ENCODE measurements around the gene MROH8. TPM values are rescaled to one million over a fixed set of nuclear protein-coding genes. Genes with fewer than 3 reads are reported as not detected.
A peak's percentile ranks its signal among the peaks of the same experiment; 100 is the strongest.

MROH8 gene
- total RNA-seq, 1 donor from 2014 or later = under 0.01 TPM

GRCh38 chr20:37204056-37204455 is 24.7 kb upstream of the MROH8 start:
- Histone ChIP-seq H3K27me3 (ENCODE audit: control insufficient read depth, insufficient read depth, low read length) (no peaks in the 10 kb centered on the region), H3K36me3 (ENCODE audit: control insufficient read depth, insufficient read depth, low read length) (peaks cover 25% of the 10 kb centered on the region), H3K4me3 (ENCODE audit: low read depth, low read length) (no peak overlapping the region)
- DNase-seq (ENCODE audit: low read depth) (no peak), FAIRE-seq (no peak)
- TF ChIP-seq CTCF (IDR thresholded peaks at IDR 0.05; ENCODE audit: insufficient read depth, low read length, severe bottlenecking) = no peak

GRCh38 chr20:37202267-37202943 is 23.1 kb upstream of the MROH8 start:
- FAIRE-seq (no peak), DNase-seq (ENCODE audit: low read depth) (peak; percentile 87)
- TF ChIP-seq CTCF (IDR thresholded peaks at IDR 0.05; ENCODE audit: insufficient read depth, low read length, severe bottlenecking) = peak; percentile 68
- no peaks in the 10 kb centered on the region for H3K27me3 ChIP-seq (ENCODE audit: control insufficient read depth, insufficient read depth, low read length)
- H3K4me3 ChIP-seq (ENCODE audit: low read depth, low read length) = no peak overlapping the region
- peaks cover 28% of the 10 kb centered on the region for H3K36me3 ChIP-seq (ENCODE audit: control insufficient read depth, insufficient read depth, low read length)

GRCh38 chr20:37201827-37202162 is 22.4 kb upstream of the MROH8 start:
- Histone ChIP-seq H3K27me3 (ENCODE audit: control insufficient read depth, insufficient read depth, low read length) (no peaks in the 10 kb centered on the region), H3K36me3 (ENCODE audit: control insufficient read depth, insufficient read depth, low read length) (peaks cover 28% of the 10 kb centered on the region), H3K4me3 (ENCODE audit: low read depth, low read length) (no peak overlapping the region)
- no peak for FAIRE-seq
- no peak for DNase-seq (ENCODE audit: low read depth)
- TF ChIP-seq CTCF (IDR thresholded peaks at IDR 0.05; ENCODE audit: insufficient read depth, low read length, severe bottlenecking) = no peak

GRCh38 chr20:37200926-37201826 is 21.8 kb upstream of the MROH8 start:
- FAIRE-seq = no peak
- Histone ChIP-seq H3K36me3 (ENCODE audit: control insufficient read depth, insufficient read depth, low read length) (peaks cover 28% of the 10 kb centered on the region), H3K27me3 (ENCODE audit: control insufficient read depth, insufficient read depth, low read length) (no peaks in the 10 kb centered on the region), H3K4me3 (ENCODE audit: low read depth, low read length) (no peak overlapping the region)
- no peak for DNase-seq (ENCODE audit: low read depth)
- TF ChIP-seq CTCF (IDR thresholded peaks at IDR 0.05; ENCODE audit: insufficient read depth, low read length, severe bottlenecking) = no peak

- Histone ChIP-seq H3K27me3 (ENCODE audit: control insufficient read depth, insufficient read depth, low read length) (no peaks in the 10 kb centered on the region), H3K36me3 (ENCODE audit: control insufficient read depth, insufficient read depth, low read length) (peaks cover 28% of the 10 kb centered on the region), H3K4me3 (ENCODE audit: low read depth, low read length) (no peak overlapping the region)
- DNase-seq (ENCODE audit: low read depth) = no peak
- TF ChIP-seq CTCF (IDR thresholded peaks at IDR 0.05; ENCODE audit: insufficient read depth, low read length, severe bottlenecking) = no peak
- FAIRE-seq = no peak
Measured at GRCh38 chr20:37200376-37200775, 21.0 kb upstream of the MROH8 start.
